ENCODE results near the gene EIF3J.

The EIF3J gene, protein sequence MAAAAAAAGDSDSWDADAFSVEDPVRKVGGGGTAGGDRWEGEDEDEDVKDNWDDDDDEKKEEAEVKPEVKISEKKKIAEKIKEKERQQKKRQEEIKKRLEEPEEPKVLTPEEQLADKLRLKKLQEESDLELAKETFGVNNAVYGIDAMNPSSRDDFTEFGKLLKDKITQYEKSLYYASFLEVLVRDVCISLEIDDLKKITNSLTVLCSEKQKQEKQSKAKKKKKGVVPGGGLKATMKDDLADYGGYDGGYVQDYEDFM

DNA sequence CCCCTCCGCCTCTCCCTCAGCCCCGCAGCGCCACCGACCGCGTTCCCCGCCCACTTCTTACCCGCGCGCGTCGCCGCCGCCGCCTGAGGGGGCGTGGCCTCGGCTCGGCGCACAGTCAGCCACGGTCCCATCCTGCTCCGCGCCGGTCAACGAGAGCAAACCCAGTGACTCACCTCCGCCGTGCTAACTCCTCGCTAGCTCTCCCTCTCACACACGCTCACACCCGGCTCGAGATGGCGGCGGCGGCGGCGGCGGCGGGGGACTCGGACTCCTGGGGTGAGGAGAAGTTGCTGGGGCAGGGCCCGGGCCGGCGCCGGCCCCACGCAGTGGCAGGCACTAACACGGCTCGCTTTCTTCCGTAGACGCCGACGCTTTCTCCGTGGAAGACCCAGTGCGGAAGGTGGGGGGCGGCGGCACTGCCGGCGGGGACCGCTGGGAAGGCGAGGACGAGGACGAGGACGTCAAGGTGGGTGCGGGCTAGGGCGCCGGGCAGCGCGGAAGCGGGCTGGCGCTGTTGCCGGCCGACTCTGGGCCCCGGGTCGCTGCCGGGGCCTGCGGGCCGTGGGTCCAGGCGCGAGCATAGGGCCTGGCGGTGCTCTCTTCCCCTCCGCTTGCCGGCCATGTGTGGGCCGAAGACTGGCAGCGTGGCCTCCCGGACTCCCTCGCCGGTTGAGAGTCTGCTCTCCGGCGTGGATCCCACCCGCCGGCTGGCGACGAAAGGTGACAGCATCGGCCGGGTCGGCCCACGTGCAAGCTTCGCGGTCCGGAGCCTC, at the start of gene EIF3J:
Gene EIF3J, plus strand, starts transcription at position 186 of the 773 bp plus-strand sequence. Its CDS starts 48 bp downstream, at position 234.
- Mint-ChIP-seq H3K4me3 (peak within 1 kb of the TSS; percentile 94 to 99), H3K27ac (peak within 1 kb of the TSS; percentile 99), H3K27me3 (no peaks in the 10 kb centered on the region), H3K36me3 (peaks cover 22 to 41% of the 10 kb centered on the region in 2 donors), H3K9me3 (no peaks in the 10 kb centered on the region), H3K4me1 (peaks cover 29 to 57% of the 10 kb centered on the region in 2 donors)
- DNase-seq (peak; percentile 93), ATAC-seq (replicated peaks) (peak; percentile 94 to 95)

DNA sequence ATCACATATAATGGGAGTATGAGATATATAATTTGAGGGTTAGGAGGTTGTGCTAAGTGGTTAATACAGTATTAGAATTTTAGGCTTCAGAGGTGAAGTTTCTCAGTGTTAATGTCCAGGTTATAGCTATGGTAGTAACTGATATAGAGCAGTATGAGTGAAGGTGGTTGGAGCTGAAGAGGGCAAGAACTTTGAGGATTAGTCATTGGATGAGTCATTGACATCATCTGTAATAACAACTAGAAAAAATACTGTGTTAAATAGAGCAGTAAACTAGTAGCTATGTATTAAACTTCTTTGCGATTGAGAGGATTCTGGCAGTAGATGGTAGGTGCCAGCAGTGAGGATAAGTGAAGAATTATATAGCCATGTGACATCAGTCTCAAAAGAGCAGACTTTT, 47.5 kb upstream of the EIF3J start:
- Mint-ChIP-seq H3K36me3 (peaks cover 17 to 45% of the 10 kb centered on the region in 2 donors), H3K27ac (peak overlapping the region; percentile 1), H3K4me1 (peaks cover 5 to 8% of the 10 kb centered on the region in 2 donors), H3K9me3 (no peaks in the 10 kb centered on the region), H3K27me3 (no peaks in the 10 kb centered on the region), H3K4me3 (no peak overlapping the region)
- ATAC-seq (replicated peaks) (peak in 1 of 2 donors; percentile 52), DNase-seq (no peak)

DNA sequence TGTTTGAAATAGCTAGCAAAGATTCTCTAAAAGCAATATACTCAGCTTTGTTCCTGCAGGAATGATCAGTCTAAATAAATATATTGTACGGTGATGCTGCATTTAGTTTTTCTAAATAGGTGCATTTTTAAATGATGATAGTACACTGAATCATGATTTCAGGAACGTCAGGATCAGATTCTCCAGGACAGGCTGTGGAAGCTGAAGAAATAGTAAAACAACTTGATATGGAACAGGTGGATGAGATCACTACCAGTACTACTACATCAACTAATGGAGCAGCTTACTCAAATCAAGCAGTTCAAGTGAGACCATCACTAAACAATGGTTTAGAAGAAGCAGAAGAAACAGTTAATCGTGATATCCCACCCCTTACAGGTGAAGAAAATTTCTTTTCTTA, 46.3 kb upstream of the EIF3J start:
- DNase-seq = no peak
- peaks cover 4 to 8% of the 10 kb centered on the region in 2 donors for H3K4me1 Mint-ChIP-seq
- no peak overlapping the region for H3K27ac Mint-ChIP-seq

GRCh38 chr15:44492040-44492439, 44.9 kb upstream of the EIF3J start:
- Mint-ChIP-seq H3K36me3 (peaks cover 20 to 44% of the 10 kb centered on the region in 2 donors), H3K4me3 (no peak overlapping the region), H3K27me3 (no peaks in the 10 kb centered on the region), H3K9me3 (no peaks in the 10 kb centered on the region), H3K27ac (no peak overlapping the region), H3K4me1 (peaks cover 3 to 8% of the 10 kb centered on the region in 2 donors)
- DNase-seq (no peak), ATAC-seq (replicated peaks) (no peak)

More for the DNA sequence above, 46.3 kb upstream of the EIF3J start:
- no peak for ATAC-seq (replicated peaks)
- H3K9me3 Mint-ChIP-seq = no peaks in the 10 kb centered on the region
- no peak overlapping the region for H3K4me3 Mint-ChIP-seq
- peaks cover 17 to 42% of the 10 kb centered on the region in 2 donors for H3K36me3 Mint-ChIP-seq
- H3K27me3 Mint-ChIP-seq = no peaks in the 10 kb centered on the region

DNA sequence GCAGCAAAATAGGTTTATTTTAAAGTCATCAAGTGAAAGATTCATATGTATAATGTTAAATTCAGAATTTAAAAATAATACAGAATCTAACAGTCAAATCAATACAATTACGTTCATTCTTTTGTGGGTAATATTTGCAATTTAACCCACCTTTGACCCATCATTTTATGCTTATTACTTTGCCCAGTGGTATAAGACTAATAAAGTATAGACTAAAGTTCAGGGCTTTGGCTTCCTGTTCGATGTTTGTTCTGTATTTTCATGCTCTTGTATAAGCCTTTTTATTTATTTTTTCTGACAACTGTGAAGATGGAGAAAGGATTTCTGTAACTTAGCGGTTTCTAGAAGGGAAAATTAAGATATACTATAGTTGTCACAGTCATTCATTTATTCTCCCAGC, 44.3 kb upstream of the EIF3J start:
- no peak for DNase-seq
- no peak overlapping the region for H3K27ac Mint-ChIP-seq
- H3K4me3 Mint-ChIP-seq = no peak overlapping the region
- H3K9me3 Mint-ChIP-seq = no peaks in the 10 kb centered on the region
- peaks cover 14 to 38% of the 10 kb centered on the region in 2 donors for H3K36me3 Mint-ChIP-seq
- H3K4me1 Mint-ChIP-seq = peaks cover 3 to 8% of the 10 kb centered on the region in 2 donors
- ATAC-seq (replicated peaks) = no peak
- no peaks in the 10 kb centered on the region for H3K27me3 Mint-ChIP-seq

DNA sequence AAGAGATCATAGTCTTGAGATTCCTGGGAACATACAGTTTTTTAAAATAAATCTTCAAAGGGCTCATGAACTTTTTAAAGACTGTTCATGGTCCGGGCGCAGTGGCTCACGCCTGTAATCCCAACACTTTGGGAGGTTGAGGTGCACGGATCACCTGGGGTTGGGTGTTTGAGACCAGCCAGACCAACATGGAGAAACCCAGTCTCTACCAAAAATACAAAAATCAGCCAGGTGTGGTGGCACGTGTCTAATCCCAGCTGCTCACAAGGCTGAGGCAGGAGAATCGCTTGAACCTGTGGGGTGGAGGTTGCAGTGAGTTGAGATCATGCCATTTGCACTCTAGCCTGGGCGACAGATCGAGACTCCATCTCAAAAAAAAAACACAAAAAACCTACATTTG, 41.4 kb upstream of the EIF3J start:
- ATAC-seq (replicated peaks) = no peak
- H3K4me1 Mint-ChIP-seq = peaks cover 0 to 1% of the 10 kb centered on the region in 2 donors
- H3K36me3 Mint-ChIP-seq = peaks cover 9 to 29% of the 10 kb centered on the region in 2 donors
- H3K9me3 Mint-ChIP-seq = no peaks in the 10 kb centered on the region
- H3K27me3 Mint-ChIP-seq = no peaks in the 10 kb centered on the region
- no peak for DNase-seq
- no peak overlapping the region for H3K4me3 Mint-ChIP-seq
- peak overlapping the region; percentile 3 for H3K27ac Mint-ChIP-seq

DNA sequence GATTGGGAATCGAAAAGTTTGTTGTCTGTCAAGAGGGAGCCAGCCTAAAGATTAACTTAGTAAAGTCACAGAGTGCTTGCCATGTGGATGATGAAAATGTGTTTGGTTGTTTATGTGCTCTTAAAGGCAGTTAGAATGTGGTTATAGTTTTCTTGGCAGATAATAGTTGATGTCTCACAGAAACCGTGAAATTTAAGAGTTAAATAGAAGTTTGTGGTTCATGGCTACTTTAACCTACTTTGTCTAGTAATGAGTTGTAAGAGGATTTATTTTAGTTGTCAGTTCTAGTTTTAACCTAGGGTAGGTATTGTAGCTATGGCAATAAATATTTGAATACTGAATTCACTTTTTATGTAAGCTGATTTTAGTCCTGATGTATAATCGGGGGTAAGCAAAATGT, 36.4 kb upstream of the EIF3J start:
- Mint-ChIP-seq H3K27me3 (no peaks in the 10 kb centered on the region), H3K4me1 (peaks cover 0 to 2% of the 10 kb centered on the region in 2 donors), H3K27ac (no peak overlapping the region), H3K36me3 (peaks cover 14 to 27% of the 10 kb centered on the region in 2 donors), H3K4me3 (no peak overlapping the region), H3K9me3 (no peaks in the 10 kb centered on the region)
- ATAC-seq (replicated peaks) (no peak), DNase-seq (no peak)

DNA sequence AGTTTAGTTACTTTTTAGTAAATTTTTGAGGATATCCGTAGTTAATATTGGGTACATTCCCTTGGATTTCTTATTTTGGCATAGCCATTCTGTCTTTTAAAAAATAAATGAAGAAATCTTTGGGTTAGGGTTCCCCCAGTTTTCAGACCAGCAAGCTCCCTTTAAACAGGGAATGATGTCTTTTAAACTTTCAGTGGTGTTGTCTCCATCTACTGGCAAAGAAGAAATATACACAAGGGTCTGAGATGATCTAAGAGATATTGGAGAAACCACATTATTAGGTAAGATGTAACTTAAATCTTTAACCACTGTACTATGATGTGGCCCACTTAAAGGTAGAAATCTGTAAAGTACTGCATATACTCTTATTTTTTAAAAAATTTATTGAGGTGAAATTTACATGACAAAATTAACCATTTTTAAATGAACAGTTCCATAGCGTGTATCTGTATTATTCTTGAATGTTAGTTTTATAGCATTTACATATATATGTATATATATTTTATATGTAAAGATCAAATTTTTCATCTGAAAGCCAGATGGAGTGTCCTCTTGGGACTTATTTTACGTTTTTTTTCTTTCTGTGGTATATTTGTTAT, 35.1 kb upstream of the EIF3J start:
- ATAC-seq (replicated peaks) = peak in 1 of 2 donors; percentile 53
- H3K9me3 Mint-ChIP-seq = no peaks in the 10 kb centered on the region
- peaks cover 13 to 27% of the 10 kb centered on the region in 2 donors for H3K36me3 Mint-ChIP-seq
- H3K4me3 Mint-ChIP-seq = no peak overlapping the region
- no peak for DNase-seq
- peak overlapping the region; percentile 20 for H3K27ac Mint-ChIP-seq
- peaks cover 0 to 2% of the 10 kb centered on the region in 2 donors for H3K4me1 Mint-ChIP-seq
- no peaks in the 10 kb centered on the region for H3K27me3 Mint-ChIP-seq

GRCh38 chr15:44516436-44516835, 20.5 kb upstream of the EIF3J start:
- no peak overlapping the region for H3K4me3 Mint-ChIP-seq
- DNase-seq = no peak
- H3K4me1 Mint-ChIP-seq = no peaks in the 10 kb centered on the region
- ATAC-seq (replicated peaks) = no peak
- peaks cover 5 to 17% of the 10 kb centered on the region in 2 donors for H3K36me3 Mint-ChIP-seq
- no peaks in the 10 kb centered on the region for H3K27me3 Mint-ChIP-seq
- no peak overlapping the region for H3K27ac Mint-ChIP-seq
- no peaks in the 10 kb centered on the region for H3K9me3 Mint-ChIP-seq

GRCh38 chr15:44519537-44519936, 17.4 kb upstream of the EIF3J start:
- Mint-ChIP-seq H3K9me3 (no peaks in the 10 kb centered on the region), H3K36me3 (peaks cover 5 to 17% of the 10 kb centered on the region in 2 donors), H3K4me3 (no peak overlapping the region), H3K27ac (no peak overlapping the region), H3K4me1 (no peaks in the 10 kb centered on the region), H3K27me3 (no peaks in the 10 kb centered on the region)
- no peak for DNase-seq
- no peak for ATAC-seq (replicated peaks)

GRCh38 chr15:44525018-44525417, 11.9 kb upstream of the EIF3J start:
- H3K27ac Mint-ChIP-seq = no peak overlapping the region
- H3K36me3 Mint-ChIP-seq = peaks cover 6 to 7% of the 10 kb centered on the region in 2 donors
- H3K27me3 Mint-ChIP-seq = no peaks in the 10 kb centered on the region
- H3K4me3 Mint-ChIP-seq = no peak overlapping the region
- H3K9me3 Mint-ChIP-seq = no peaks in the 10 kb centered on the region
- no peaks in the 10 kb centered on the region for H3K4me1 Mint-ChIP-seq
- DNase-seq (no peak), ATAC-seq (replicated peaks) (no peak)

DNA sequence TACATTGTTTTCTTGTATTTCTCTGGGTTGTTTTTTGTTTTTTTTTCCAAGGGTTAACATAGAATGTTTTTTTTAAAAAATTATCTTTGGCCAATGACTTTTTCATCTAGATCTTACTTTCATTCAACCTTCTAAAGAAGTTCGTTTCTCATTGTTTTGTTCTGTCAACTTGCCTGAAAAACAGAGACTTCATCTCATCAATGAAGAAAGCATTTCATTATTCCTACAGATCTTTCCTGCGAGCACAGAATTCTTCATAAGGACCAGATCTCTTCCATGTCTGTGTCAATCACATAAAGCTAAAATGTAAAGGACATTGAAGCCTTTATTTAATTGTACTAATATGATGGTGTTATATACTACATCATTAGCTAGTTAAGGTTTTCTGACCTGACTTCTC, 9.7 kb upstream of the EIF3J start:
- H3K4me1 Mint-ChIP-seq = no peaks in the 10 kb centered on the region
- ATAC-seq (replicated peaks) = no peak
- peaks cover 9 to 10% of the 10 kb centered on the region in 2 donors for H3K36me3 Mint-ChIP-seq
- no peak overlapping the region for H3K27ac Mint-ChIP-seq
- no peaks in the 10 kb centered on the region for H3K9me3 Mint-ChIP-seq
- H3K4me3 Mint-ChIP-seq = no peak overlapping the region
- no peaks in the 10 kb centered on the region for H3K27me3 Mint-ChIP-seq
- DNase-seq = no peak

DNA sequence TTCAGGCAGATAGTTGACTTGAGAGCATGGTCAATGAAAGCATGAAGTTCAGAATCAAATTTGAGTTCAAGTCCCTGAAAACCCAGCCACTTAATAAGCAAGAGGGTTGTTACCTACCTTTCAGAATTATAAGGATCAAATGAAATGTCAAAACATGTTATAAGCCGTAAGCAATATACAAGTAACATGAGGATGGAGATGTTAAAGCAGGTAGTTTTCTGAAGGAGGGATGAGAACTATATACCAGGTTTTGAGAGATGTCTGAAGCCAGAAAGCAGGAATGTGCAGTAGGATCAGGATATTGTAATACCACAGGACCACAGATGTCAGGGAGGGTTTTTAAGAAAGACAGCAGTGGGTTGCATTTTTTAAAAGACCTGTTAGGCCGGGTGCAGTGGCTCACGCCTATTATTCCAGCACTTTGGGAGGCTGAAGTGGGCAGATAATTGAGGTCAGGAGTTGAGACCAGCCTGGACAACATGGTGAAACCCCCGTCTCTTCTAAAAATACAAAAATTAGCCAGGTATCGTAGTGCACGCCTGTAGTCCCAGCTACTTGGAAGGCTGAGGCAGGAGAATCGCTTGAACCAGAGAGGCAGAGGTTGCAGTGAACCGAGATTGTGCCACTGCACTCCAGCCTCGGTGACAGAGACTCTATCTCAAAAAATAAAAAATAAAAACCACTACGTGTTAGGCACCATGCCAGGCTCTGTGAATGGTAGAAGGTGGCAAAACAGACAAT, 6.9 kb upstream of the EIF3J start:
- ATAC-seq (replicated peaks) (no peak), DNase-seq (no peak)
- Mint-ChIP-seq H3K4me3 (no peak overlapping the region), H3K36me3 (peaks cover 11 to 12% of the 10 kb centered on the region in 2 donors), H3K4me1 (peaks cover 1 to 4% of the 10 kb centered on the region in 2 donors), H3K9me3 (no peaks in the 10 kb centered on the region), H3K27ac (no peak overlapping the region), H3K27me3 (no peaks in the 10 kb centered on the region)

DNA sequence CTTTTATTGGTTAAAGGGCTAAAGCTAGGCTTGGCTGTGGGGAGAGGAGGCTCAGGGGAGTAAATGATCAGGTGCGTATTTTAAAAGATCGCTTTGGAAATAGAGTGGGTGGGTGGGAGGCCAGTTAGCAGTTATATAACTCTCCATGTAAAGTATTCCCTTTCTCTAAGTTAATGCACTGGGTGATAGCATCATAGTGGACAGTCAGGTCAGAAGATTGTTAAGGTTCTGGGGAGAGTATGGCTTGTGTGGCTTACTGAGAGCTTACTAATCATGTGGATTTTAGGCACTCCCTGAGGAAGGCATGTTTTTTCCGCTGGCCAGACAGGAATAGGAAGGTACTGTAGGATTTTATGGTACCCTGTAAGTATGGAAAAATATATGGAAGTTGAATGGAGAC, 6.3 kb upstream of the EIF3J start:
- ATAC-seq (replicated peaks) = no peak
- no peak overlapping the region for H3K4me3 Mint-ChIP-seq

More for the DNA sequence above, 6.3 kb upstream of the EIF3J start:
- DNase-seq = no peak
- peak overlapping the region; percentile 57 for H3K27ac Mint-ChIP-seq
- H3K36me3 Mint-ChIP-seq = peaks cover 11 to 16% of the 10 kb centered on the region in 2 donors
- H3K9me3 Mint-ChIP-seq = no peaks in the 10 kb centered on the region
- H3K4me1 Mint-ChIP-seq = peaks cover 4 to 8% of the 10 kb centered on the region in 2 donors
- H3K27me3 Mint-ChIP-seq = no peaks in the 10 kb centered on the region

Data from stimulated activated naive B cell treated with anti-CD40 and anti-IgM and Interleukin-4, amounts not matched to agents 10 μg/mL and 1 μg/mL and 100 μg/mL, for 72 hours (primary cell).